HG02610 (cell line): ENCODE data around the gene TMEM208.

Experiments
- ATAC-seq: cut with Tn5 transposase; IDR thresholded peaks from one replicate; pipeline ENCODE4 v1.9.1; 2021; ENCODE audit warnings: mild to moderate bottlenecking, moderate library complexity; ENCODE audit not compliant: unreplicated experiment

Gene TMEM208

DNA sequence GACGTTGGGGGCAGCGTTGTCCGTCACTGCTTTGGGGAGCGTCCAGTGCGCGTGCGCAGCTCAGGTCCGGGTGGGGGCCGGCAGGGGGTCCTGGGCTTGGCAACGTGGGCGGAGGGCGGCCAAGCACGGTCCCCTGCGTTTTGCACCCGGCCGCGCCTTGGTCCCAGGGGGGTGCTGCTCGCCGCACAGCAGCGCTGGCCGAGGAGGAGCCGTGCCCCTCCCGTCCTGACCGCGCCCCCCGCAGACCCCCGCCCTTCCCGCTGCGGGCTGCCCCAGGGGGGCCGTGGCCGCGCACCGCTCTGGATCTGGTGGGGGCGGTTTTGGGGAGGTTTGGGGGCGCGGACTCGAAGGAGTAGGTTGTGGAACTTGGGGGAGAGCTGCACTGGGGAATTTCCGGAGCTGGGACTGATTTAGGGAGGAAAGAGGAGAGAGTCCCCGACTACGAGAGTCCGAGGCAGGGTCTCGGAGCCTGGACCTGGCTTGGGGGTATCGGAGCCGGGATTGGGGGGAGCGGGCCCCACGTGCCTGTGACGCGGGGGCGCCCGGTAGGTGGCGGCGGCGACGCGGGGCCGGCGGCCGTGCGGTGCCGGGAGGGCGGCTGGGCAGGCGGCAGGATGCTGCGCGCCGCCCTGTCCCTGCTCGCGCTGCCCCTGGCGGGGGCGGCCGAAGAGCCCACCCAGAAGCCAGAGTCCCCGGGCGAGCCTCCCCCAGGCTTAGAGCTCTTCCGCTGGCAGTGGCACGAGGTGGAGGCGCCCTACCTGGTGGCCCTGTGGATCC, 21.7 kb downstream of the TMEM208 start, which contains the start of gene SLC9A5:
Gene SLC9A5 (plus strand): TSS at position 579 of the 777 bp plus-strand sequence. CDS start 36 bp downstream, at position 615.
- no peak for ATAC-seq

DNA sequence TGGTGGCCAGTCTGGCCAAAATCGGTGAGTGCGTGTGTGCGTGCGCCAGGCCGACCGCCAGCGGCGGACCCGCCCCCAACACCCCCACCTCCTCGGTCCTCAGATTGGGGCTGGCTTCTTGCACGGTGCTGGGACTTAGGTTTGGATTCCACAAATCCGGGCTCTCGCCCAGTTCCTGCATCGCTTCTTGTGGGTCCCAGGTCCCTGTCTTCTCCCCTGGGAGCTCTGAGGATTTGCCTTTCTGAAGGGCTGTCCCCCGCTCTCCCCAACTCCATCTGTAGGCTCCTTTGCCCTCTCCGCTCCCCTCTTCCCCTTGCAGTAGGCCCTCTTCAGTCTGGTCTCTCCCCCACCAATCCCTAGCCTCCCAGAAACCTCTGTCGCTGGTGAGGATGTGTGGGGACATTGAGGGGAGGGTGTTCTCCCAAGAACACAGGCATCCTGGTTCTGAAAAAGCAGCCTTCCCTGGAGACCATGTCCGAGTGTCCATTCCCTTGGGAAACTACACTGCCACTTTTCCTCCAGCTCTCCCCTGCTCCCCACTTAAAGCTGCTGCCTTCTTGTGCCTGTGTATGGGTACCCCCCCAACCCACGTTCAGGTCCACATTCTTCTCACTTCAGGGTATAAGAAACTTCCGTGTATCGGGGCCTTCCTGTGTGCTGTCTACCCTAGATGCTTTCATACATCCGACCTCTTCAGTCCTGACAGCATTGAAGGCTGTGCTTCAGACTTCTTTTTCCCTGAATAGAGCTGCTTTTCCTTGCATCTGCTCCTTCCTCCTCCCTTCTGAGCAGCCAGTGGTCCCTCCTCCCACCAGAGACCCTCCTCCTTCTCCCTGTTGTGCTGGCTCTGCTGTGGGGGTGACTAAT, 22.5 kb downstream of the TMEM208 start:
- no peak for ATAC-seq

DNA sequence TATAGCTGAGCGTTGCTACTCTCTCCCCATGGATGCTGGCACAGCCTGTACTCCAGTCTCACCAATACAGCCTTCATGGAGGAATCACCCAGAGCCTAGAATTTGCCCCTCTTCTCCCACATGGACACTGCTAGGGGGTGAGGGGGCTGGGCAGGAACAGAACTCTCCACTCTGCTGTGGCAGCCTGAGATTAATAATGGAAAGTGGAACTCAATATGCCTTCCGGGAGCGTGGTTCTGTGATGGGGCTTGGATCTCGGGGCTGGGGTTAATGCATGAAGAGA, 23.1 kb downstream of the TMEM208 start:
- no peak for ATAC-seq

DNA sequence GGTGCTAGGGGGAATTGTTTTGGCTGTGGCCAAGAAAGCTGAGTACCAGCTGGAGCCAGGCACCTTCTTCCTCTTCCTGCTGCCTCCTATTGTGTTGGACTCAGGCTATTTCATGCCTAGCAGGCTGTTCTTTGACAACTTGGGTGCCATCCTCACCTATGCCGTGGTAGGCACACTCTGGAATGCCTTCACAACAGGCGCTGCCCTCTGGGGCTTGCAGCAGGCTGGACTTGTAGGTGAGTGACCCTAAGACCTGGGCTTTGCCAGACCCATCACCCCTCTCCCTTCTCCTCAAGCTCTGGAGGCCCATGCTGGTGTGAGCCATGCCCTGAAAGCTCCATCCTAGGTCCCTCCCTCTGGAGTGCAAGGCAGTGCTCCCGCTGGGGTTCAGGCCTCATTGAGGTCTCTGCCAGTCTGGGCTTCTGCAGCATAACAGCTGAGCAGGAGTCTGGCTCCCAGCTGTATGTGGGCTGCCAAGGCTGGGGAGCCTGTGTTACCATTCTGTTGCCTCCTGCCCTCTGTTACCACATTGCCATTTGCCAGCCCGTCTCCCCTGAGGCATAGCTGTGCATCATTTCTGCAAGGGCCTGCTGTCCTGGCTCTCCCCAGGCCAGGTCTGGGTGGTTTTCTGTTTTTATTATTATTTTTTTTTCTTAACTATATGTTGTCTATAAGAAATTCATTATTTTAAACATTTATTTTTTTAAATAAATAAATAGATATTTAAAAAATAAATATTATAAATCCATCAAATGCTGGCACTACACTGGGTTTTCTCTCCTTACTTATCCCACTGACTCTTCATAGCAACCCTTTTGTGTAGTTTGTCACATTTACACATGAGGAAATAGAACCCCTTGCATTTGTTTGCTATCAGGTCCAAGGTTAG, 25.9 kb downstream of the TMEM208 start:
- ATAC-seq = no peak

DNA sequence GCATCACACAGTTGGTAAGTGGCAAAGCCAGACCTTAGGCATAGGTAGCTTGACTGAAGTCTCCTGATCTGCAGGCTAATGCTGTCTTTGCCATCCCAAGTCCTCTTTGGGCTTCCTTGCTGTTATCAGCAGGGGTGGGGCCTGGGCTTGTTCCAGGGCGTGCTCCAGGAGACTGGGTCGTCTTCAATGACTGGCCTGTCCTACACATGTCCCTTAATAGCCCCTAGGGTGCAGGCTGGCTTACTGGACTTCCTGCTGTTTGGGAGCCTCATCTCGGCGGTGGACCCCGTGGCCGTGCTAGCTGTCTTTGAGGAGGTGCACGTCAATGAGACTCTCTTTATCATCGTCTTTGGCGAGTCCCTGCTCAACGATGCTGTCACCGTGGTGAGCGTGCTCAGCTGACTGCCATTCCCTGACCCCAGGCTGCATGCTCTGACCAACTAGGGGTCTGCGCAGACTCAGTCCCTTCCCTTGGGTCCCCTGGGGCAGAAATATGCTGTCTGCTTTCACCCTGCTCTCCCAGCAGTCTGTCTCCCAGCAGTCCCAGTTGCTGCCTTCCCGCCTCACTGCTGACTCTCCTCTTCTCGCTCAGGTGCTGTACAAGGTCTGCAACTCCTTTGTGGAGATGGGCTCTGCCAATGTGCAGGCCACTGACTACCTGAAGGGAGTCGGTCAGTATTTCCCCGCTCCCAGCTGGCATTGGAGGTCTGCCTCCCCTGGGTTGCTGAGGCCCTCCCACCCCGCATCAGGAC, 28.0 kb downstream of the TMEM208 start:
- ATAC-seq = no peak

DNA sequence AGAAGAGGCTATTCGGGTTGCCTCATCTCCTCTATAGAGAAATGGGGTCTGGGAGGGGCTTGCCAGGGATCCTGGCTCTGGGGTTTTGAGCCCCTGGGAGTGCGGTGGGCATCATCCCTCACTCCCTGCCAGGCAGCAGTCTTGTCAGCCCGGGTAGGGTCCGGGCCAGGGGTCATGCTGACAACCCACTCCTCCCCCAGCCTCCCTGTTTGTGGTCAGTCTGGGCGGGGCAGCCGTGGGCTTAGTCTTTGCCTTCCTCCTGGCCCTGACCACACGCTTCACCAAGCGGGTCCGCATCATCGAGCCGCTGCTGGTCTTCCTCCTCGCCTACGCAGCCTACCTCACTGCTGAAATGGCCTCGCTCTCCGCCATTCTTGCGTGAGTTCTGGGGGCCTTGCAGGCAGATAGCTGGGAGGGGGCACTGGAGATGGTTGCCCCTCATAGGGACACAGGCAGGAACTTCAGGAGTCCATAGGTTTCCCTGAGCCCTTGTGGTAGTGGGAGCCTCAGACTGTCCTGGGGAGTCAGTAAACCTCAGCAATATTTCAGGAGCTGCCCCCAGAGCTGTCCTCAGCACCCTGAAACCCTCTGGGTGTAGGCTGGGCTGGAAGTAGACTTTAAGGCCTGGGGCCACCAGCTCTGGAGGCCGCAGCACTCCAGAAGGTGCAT, 28.8 kb downstream of the TMEM208 start:
- ATAC-seq = no peak

DNA sequence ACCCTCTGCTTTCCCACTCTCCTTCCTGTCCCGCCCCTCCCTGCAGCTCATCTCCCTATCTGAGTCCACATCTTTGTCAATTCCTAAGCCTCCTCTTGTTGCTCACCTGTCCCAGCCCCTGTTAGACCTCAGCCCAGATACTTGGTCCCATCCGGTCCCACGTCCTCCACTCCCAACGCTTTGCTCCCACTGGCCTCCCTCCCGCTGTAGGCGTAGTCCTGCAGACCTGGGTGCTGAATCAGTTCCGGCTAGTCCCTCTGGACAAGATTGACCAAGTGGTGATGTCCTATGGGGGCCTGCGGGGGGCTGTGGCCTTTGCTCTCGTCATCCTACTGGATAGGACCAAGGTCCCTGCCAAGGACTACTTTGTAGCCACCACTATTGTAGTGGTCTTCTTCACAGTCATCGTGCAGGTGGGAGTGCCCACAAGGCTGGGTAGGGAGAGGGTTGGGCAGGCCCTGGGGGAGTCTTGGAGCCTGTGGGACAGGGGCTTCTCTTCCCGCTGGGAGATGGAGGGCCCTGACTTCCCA, 29.8 kb downstream of the TMEM208 start:
- ATAC-seq = no peak

DNA sequence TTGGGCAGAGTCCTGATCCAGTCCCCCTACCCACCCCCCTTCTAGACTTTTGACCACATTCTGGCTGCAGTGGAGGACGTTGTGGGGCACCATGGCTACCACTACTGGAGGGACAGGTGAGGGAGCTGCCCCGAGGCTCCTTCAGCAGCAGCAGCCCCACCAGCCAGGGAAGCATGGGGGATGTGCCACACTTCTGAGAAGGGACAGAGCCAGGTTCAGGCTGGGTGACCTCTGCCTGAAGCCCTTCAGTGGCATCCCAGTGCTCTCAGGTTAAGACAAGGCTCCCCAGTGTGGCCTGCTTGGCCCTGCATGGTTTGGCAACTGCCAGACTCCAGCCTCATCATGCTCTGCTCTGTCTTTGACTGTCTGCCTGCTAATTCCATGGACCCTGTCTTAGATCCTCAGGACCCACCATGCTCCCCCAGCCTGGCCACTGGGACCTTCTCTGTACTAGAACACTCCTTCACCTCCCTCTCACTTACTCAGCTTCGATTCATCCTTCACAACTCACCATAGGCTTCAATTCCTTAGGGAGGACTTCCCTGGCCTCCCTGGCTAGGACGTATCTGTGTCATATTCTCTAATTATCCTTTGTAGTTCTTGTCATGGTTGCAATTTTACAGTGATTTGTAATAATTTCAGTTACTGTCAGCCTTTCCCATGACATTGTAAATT, 30.7 kb downstream of the TMEM208 start:
- ATAC-seq = no peak

DNA sequence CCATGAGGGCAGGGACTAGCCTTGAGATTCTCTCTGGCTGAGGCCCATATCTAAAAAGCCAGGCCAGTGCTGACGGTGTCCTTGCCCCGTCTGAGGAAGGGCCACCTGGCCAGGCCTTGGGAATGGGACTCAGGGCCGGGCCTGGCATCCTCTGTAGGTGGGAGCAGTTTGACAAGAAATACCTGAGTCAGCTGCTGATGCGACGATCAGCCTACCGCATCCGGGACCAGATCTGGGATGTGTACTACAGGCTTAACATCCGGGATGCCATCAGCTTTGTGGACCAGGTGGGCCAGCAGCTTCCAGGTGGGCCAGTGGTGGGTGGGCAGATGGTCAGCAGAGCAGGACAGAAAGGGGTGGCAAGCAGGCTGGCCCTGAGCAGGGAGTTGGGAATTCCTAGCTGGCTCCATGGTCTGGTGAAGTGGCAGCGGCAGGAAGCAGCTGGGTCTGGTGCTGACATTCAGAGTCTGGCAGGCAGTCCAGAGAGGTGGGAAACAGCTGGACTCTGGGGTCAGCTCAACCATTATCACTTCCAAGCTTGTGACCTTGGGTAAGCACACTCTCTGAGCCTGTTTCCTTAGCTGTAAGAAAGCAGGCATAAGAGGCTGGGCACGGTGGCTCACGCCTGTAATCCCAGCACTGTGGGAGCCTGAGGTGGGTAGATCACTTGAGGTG, 31.4 kb downstream of the TMEM208 start:
- no peak for ATAC-seq

DNA sequence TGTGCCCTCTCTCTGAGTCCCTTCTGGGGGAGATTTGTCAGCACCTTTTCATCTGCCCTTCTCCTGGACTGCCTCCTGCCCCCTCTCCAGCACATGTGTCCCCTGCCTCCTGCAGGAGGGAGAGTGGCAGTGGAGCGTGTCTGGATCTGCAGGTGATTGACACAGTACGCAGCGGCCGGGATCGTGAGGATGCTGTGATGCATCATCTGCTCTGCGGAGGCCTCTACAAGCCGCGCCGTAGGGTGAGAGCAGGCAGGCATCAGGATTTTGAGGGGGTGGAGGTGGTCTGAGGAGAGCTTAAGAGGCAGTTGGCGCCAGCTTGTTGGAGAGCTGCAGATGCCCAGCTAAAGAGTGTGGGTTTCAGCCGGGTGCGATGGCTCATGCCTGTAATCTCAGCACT, 32.8 kb downstream of the TMEM208 start:
- no peak for ATAC-seq

DNA sequence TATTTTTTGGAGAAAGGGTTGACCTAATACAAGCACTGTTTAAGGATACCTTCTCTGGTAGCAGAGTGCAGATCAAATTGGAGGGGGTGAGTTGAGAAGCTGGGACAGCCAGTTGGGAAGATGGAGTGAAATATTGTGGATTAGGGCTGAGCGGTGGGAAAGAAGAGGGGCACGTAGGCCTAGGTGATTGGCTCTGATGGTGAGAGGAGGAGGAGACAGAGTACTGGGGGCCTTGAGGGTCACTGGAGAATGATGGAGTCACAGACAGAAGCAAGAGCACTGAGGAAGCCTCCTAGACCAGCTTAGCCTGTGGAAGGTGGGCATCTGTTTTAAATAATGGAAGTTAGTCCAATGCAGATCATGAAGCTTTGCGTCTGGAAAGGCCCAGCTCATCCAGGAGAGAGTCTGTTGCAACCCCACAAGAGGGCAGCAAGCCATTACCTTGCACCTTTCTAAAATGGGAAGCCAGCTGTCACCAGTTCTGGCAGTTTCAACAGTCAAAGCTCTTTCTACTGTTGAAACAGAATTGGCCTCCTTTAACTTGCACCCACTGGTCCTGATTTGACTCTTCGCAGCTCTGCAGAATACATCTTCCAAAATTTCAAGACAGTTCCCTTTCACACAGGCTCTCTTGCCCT, 33.6 kb downstream of the TMEM208 start:
- no peak for ATAC-seq

DNA sequence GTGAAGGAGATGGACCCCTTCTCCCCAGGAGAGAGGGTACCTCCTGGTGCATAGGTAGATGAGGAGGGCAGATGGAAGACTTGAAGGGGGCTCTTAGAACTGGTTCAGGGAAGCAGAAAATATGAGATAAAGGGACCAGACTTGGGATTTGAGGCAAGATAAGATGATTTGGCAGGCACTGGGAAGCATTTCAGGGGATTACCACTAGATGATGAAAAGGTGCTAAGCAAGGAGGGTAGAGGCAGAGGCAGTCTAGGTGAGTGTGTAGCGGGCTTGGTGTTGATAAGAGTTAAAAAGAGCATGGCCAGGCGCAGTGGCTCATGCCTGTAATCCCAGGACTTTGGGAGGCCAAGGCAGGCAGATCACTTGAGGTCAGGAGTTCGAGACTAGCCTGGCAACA, 36.3 kb downstream of the TMEM208 start:
- ATAC-seq = no peak

DNA sequence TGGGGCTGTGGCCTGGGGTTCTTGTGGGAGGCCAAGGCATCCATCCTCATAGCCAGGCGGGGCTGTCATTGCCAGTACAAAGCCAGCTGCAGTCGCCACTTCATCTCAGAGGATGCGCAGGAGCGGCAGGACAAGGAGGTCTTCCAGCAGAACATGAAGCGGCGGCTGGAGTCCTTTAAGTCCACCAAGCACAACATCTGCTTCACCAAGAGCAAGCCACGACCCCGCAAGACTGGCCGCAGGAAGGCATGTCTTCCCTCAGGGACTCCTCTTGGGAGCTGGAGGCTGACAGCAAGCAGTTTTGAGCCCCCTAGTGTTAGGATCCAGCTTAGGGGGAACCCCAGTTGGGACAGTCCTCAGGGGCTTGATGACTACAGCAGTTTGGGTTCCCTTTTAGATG, 37.3 kb downstream of the TMEM208 start:
- ATAC-seq = no peak

DNA sequence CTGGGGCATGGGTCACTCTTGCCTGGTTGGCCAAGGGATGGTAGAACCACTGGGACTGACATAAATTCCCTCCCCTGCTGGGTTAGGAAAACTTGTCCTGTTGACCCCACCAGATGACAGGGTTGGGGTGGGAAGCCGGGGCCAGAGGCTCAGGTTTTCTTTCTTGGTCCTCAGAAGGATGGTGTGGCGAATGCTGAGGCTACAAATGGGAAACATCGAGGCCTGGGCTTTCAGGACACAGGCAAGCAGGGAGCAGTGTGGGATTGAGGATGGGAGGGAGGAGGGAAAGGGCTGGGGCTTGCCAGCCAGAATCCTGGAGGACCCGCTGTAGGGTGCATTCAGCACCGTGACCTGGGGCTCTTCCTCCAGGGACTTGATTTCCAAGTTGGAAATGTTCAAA, 37.9 kb downstream of the TMEM208 start:
- ATAC-seq = no peak

DNA sequence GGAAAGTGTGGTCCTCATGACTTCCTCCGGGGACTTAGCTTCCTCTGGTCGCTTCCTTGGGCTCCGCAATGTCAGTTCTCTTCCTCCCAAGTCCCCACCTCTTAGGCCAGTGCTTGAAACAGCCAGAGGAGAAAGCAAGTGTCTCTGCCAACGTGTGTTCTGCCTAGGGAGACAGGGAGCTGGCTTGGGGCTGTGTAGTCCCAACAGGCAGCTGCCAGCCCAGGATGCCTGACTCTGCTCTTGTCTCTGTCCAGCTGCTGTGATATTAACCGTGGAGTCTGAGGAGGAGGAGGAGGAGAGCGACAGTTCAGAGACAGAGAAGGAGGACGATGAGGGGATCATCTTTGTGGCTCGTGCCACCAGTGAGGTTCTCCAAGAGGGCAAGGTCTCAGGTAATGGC, 38.9 kb downstream of the TMEM208 start:
- no peak for ATAC-seq

DNA sequence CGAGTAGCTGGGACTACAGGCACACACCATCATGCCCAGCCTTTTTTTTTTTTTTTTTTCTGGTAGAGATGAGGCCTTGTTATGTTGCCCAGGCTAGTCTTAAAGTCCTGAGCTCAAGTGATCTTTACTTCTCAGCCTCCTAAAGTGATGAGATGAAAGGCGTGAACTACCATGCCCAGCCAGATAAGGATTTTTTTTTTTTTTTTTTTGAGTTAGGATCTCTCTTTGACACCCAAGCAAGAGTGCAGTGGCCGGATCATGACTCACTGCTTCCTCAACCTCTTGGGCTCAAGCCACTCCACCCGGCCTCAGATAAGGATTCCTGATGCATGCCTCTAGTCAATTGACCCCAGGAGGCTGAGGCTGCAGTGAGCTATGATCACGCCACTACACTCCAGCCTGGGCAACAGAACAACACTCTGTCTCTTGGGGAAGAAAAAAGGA, 41.2 kb downstream of the TMEM208 start:
- no peak for ATAC-seq

DNA sequence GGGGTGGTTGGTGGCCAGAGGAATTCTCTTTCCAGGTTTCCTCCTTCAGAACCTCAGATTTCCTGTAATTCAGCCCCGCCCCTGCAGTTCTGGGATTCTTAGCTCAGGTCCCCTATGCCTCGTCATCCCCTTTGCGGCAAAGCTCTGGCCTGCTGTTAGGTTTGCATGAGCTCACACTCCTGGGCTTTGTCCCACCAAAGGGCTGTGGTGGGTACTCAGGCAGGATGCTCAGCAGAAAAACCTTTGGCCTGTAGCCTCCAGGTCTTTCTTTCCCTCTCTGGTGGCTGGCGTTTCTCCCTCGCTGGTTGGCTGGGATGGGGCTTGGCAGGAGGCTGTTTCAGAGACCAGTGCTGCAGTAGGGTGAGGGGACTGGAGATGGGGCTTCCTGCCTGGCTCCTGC, 42.8 kb downstream of the TMEM208 start:
- ATAC-seq = no peak

DNA sequence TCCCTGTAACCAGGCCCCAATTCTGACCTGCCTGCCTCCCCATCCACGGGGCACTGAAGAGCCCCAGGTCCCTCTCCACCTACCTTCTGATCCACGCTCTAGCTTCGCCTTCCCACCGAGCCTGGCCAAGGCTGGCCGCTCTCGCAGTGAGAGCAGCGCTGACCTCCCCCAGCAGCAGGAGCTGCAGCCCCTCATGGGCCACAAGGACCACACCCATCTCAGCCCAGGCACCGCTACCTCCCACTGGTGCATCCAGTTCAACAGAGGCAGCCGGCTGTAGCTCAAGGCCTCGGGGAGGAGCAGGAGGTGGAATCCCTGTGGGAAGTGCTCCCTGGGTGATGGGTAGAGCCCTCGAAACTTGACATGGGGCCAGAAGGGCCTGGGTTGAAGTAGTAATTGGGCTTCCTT, 44.0 kb downstream of the TMEM208 start:
- ATAC-seq = no peak
